Epithelial cell of alveolus of lung (primary cell): ENCODE data around the gene SMYD4. TPM values are rescaled to one million over a fixed set of nuclear protein-coding genes. Genes with fewer than 3 reads are reported as not detected.

Experiments
- total RNA-seq: library from RNA; depleted of rRNA; stranded (reverse); fragments of >200 nt; gene quantifications from 2 replicates; pipeline ENCODE4 v1.2.1, GENCODE V29; 2015

Gene SMYD4
- total RNA-seq, result 4.1 and 11.7 TPM in 2 replicates

GRCh38 chr17:1829592-1830257 lies at the start of gene SMYD4, which contains the start of gene RPA1:
Gene SMYD4, minus strand, starts transcription at chr17:1829902. Its CDS starts 1,908 bp downstream, at chr17:1827994.
Gene RPA1, plus strand, starts transcription at chr17:1830005. Its CDS starts 89 bp downstream, at chr17:1830094.

DNA sequence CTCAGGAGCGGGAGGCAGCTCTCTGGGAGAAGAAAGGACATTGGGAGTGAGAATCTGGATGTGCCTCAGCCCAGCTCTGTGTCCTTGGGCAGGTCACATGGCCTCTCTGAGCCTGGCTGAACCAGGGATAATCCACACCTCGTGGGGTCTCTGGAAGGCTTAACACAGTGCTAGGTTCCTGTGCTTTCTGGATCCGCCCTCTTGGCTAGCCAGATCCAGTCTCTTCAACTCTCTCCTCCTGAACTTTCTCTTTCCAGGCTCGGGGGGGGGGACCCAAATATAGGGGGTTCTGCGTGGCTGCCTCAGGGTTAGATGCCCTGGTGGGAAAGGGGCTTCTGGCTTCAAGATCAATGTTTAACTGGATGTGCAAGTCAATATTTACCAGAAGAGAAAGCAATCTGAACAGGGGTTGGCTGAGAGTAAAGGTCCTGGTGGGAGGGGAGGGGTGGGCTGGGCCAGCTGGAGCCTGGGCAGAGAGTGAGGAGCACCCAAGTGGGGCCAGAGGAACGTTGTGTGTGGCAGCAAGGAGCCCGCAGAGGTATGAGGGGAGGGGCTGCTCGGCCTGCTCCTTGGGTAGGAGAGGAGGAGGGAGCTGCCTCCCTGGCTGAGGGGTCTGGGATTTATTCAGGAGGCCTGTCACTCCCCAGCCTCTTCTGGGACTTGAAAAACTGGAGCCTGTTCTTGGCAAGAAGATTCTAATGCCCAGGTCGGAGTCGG lies 87.2 kb downstream of the SMYD4 start, which contains the start of gene SERPINF2:
Gene SERPINF2 (plus strand): TSS at position 501 of the 717 bp plus-strand sequence. CDS start 2,125 bp downstream, outside the sequence.

Other genes starting within 250 kb of the SMYD4 start
- 3.3 and 7.0 TPM in 2 replicates for gene SLC43A2, start 201.1 kb downstream of the SMYD4 start, total RNA-seq
- gene SCARF1, start 184.2 kb downstream of the SMYD4 start, total RNA-seq, result 2.2 and 3.4 TPM in 2 replicates
- 12.6 and 14.2 TPM in 2 replicates for gene RILP, start 180.0 kb downstream of the SMYD4 start, total RNA-seq
- gene PRPF8, start 145.0 kb downstream of the SMYD4 start, total RNA-seq, result 134 and 167 TPM in 2 replicates
- 1.2 and 8.4 TPM in 2 replicates for gene TLCD2, start 119.5 kb downstream of the SMYD4 start, total RNA-seq
- gene WDR81, start 105.2 kb downstream of the SMYD4 start, total RNA-seq, result 14.9 and 25.2 TPM in 2 replicates
- gene SERPINF2, start 87.0 kb downstream of the SMYD4 start, total RNA-seq, result 0.88 TPM in 1 of 2 replicates, not detected in the other
- gene SERPINF1, start 67.8 kb downstream of the SMYD4 start, total RNA-seq, result 186 and 978 TPM in 2 replicates
- gene RPA1, start 103 bp upstream of the SMYD4 start, total RNA-seq, result 21.6 and 23.6 TPM in 2 replicates
- gene RTN4RL1, start 195.4 kb upstream of the SMYD4 start, total RNA-seq, result 0.13 and 0.24 TPM in 2 replicates
- gene DPH1, start 200.3 kb upstream of the SMYD4 start, total RNA-seq, result 23.9 and 28.1 TPM in 2 replicates
- 56.5 and 81.6 TPM in 2 replicates for gene OVCA2, start 212.1 kb upstream of the SMYD4 start, total RNA-seq
- gene HIC1, start 225.2 kb upstream of the SMYD4 start, total RNA-seq, result 97.0 and 115 TPM in 2 replicates